Fibroblast of pulmonary artery (primary cell): ENCODE data around the gene OR52L1.

Source experiments
- DNase-seq: peaks from one replicate; pipeline ENCODE4 v3.0.0-alpha.2; 2010; ENCODE audit warnings: low read depth
- H3K4me3 ChIP-seq: replicated peaks from 2 replicates; pipeline ENCODE4 v1.5.1; 2011; ENCODE audit warnings: low read depth, mild to moderate bottlenecking, control low read depth, low read length, moderate library complexity
- TF ChIP-seq, protein P1 (sequence below): IDR thresholded peaks from 2 replicates; pipeline ENCODE4 v1.5.1; 2011; ENCODE audit warnings: mild to moderate bottlenecking, control low read depth, low read length, inconsistent platforms; ENCODE audit errors: missing control alignments

The OR52L1 gene

DNA sequence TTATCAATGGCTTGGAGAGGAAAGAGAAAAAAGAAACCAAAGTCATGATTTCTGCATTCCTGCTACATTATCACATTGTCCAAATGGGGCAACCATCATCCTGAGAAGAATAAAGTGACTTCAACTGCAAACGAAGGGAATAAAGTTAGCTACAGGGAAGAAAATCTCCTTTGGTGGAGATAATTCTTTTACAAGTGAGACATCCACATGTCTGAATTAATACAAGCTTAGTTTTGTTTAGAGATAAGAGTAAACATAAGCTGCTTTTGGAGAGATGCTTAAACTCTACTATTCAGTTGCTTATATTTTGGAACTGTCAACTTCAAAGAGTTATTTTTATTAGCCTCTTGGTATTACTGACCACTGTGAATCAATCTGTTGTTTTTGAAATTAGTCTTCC, at the start of gene OR52L1:
Gene OR52L1, minus strand, starts transcription at position 101 of the 400 bp plus-strand sequence. Its CDS starts 55 bp downstream, at position 46.
- no peak within 1 kb of the TSS for H3K4me3 ChIP-seq
- DNase-seq = no peak

DNA sequence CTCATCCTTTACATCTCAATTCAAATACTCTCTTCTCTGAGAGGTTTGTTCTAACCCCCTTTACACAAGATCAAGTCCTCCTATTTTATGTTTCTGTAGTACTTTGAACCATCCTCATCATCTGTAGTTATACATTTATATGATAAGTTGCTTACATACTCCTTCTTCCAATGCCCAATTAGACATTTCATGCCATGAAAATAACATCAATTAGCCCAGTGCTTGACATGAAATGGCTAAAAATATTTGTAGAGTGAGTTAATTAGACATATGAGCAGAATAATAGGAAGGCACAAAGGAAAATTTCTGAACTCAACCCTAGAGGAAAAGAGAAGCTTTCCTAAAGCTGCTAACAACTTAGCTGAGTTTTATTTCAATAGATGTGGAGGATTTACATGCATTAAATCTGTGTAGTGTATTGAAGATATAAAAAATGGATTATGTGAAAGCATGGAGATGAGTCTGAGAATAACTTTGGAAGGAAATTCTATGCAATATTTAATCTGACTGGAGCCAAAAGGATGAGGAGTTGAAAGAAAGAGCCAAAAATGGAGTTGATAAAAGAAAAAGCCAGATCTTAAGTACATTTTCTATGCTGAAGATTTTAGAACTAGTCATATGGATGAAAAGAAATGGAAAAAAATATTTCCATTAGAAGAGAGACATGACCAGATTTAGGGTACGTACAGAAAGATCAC, 44.1 kb upstream of the OR52L1 start, which contains the start of gene OR56A1:
Gene OR56A1, minus strand, starts transcription at position 51 of the 698 bp plus-strand sequence. CDS start 3,066 bp downstream, outside the sequence.
- DNase-seq = no peak
- TF ChIP-seq, protein P1, sequence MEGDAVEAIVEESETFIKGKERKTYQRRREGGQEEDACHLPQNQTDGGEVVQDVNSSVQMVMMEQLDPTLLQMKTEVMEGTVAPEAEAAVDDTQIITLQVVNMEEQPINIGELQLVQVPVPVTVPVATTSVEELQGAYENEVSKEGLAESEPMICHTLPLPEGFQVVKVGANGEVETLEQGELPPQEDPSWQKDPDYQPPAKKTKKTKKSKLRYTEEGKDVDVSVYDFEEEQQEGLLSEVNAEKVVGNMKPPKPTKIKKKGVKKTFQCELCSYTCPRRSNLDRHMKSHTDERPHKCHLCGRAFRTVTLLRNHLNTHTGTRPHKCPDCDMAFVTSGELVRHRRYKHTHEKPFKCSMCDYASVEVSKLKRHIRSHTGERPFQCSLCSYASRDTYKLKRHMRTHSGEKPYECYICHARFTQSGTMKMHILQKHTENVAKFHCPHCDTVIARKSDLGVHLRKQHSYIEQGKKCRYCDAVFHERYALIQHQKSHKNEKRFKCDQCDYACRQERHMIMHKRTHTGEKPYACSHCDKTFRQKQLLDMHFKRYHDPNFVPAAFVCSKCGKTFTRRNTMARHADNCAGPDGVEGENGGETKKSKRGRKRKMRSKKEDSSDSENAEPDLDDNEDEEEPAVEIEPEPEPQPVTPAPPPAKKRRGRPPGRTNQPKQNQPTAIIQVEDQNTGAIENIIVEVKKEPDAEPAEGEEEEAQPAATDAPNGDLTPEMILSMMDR = no peak
- H3K4me3 ChIP-seq = no peak within 1 kb of the TSS

More for the DNA sequence above, at the start of gene OR52L1:
- TF ChIP-seq, protein P1 = no peak

DNA sequence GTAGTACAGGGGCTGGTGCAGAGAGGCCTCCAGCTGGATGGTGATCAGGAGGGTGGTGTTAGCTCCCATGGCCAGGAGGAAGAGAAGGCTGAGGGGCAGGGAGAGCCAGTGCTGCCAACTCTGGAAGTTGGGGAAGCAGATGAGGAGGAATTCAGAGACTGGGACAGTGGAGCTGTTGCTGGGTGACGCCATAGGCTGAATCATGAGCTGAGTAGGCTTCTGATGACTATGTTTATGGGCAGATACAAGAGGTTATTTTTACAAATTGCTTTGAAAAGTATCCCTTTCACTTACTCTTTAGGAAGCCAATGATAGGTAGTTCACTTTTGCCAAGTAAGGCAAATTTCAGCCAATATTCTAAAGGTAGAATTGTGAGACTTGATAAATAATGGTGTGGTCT, 40.7 kb upstream of the OR52L1 start:
- no peak for DNase-seq
- TF ChIP-seq, protein P1 = no peak
- no peak overlapping the region for H3K4me3 ChIP-seq

DNA sequence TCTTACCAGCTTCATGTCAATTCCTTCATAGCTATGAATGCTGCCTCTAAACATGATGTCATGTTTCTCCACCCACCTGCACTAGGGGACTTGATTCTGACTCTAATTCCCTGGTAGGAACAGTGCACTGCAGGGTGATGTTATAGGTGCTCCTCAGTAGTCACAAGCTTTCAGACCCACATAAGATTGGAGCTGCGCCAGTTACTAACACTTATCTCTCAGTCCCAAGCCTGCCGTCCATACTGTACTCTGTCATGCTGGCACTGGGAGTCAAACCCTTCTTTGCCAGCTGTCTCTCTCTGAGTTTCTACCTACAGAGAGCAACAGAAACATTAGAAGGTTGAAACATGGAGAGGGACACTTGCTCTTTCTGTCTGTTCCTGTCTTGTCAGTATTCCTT, 38.3 kb upstream of the OR52L1 start:
- DNase-seq = no peak
- H3K4me3 ChIP-seq = no peak overlapping the region
- TF ChIP-seq, protein P1 = no peak

DNA sequence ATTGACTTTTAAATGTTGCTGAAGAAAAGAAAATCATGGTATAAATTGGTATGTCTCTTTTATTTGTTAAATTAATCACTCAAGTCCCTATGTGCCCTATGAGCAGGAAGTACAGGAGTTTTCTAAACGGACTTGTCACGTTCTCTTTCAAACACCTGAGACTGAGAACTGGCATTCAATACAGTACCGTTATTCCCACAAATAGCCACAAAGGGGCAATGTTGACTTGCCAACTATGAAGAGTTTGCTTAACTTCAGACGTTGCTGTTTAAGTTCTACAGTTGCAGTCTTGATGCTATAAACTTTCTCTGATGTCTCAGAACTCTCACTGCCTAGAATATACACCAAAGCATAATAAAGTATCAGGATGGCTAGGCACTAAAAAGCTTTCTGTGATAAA, 36.2 kb upstream of the OR52L1 start:
- peak; percentile 73 for DNase-seq
- no peak overlapping the region for H3K4me3 ChIP-seq
- TF ChIP-seq, protein P1 = peak; percentile 65

DNA sequence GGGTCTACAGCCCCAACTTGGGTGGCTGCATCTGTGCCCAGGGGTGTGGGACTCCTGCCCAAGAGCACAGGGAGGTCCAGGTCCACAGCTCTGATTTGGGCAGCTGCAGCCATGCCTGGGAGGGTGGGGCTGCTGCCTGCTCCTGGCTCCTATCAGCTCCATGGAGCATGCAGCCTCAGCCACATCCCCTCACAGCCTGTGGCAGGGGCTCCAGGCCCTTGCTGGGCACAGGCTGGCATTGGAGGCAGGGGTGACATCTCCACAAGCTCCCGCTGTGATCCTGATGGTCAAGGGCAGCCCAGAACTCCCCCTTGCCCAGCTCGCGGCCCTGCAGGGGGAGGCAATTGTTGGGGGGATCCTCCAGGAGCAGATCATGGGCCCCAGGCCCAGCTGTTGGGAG, 26.3 kb upstream of the OR52L1 start:
- TF ChIP-seq, protein P1 = no peak
- no peak overlapping the region for H3K4me3 ChIP-seq

More for the DNA sequence above, 26.3 kb upstream of the OR52L1 start:
- no peak for DNase-seq
